Fibroblast of the aortic adventitia (primary cell): Measurements from ENCODE around the gene RASGRF2. TPM values are rescaled to one million over a fixed set of nuclear protein-coding genes. Genes with fewer than 3 reads are reported as not detected.

Experiments used
- DNase-seq: peaks from one replicate; pipeline ENCODE4 v3.0.0-alpha.2; 2010; ENCODE audit warnings: low read depth
- H3K4me3 ChIP-seq: 2 replicates; pipeline ENCODE4 v1.5.1; 2011; ENCODE audit warnings: low read depth, mild to moderate bottlenecking, control low read depth, low read length, moderate library complexity
- total RNA-seq: library from RNA; depleted of rRNA; stranded (reverse); fragments of >200 nt; gene quantifications from 2 replicates; pipeline ENCODE4 v1.2.3, GENCODE V29; 2012; ENCODE audit warnings: low replicate concordance
- TF ChIP-seq, protein P1 (sequence below): IDR thresholded peaks from 2 replicates; pipeline ENCODE4 v1.5.1; 2011; ENCODE audit warnings: mild to moderate bottlenecking, low read length, control low read depth, inconsistent platforms; ENCODE audit not compliant: insufficient read depth

The RASGRF2 gene
- total RNA-seq, 1 donor: 3.3 TPM

DNA sequence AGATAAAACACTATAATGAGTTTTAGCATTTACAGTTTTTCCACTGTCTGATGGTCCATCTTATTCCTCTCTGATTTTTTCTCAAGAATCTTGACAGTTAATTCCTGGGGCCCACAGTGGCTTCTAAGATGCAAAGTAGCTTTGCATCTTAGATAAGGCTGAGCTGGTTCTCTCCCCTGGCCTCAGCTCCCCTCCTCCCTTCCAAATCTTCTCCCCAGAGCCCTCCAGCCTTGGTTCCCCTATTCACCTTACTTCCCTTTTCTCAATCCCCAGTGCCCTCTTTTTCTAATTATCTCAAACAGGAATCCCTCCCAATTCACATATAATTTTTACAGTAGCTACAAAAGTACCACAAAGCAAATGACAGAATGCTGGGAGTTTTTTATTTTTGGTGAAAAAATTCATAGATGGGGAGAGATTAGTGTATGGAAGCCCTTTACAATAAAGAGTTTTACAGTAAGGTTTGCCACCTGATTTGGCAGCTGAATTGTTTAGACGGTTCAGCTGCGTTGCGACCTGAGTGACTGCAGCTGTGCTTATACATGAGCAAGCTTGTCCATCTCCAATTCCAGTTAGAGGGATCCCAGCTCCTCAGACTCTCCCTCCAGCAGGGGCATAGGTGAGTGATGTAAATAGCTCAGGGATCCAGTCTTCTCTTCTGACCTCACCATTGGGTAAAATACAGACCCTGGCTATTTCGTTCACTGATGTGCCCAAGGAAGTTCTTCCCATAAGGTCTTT, 221.6 kb downstream of the RASGRF2 start:
- TF ChIP-seq, protein P1, sequence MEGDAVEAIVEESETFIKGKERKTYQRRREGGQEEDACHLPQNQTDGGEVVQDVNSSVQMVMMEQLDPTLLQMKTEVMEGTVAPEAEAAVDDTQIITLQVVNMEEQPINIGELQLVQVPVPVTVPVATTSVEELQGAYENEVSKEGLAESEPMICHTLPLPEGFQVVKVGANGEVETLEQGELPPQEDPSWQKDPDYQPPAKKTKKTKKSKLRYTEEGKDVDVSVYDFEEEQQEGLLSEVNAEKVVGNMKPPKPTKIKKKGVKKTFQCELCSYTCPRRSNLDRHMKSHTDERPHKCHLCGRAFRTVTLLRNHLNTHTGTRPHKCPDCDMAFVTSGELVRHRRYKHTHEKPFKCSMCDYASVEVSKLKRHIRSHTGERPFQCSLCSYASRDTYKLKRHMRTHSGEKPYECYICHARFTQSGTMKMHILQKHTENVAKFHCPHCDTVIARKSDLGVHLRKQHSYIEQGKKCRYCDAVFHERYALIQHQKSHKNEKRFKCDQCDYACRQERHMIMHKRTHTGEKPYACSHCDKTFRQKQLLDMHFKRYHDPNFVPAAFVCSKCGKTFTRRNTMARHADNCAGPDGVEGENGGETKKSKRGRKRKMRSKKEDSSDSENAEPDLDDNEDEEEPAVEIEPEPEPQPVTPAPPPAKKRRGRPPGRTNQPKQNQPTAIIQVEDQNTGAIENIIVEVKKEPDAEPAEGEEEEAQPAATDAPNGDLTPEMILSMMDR: no peak
- DNase-seq: no peak
- no peak overlapping the region for H3K4me3 ChIP-seq

- no peak for DNase-seq
- H3K4me3 ChIP-seq: no peak overlapping the region
- TF ChIP-seq, protein P1: no peak
Measured at GRCh38 chr5:81182396-81183390, 222.5 kb downstream of the RASGRF2 start.

DNA sequence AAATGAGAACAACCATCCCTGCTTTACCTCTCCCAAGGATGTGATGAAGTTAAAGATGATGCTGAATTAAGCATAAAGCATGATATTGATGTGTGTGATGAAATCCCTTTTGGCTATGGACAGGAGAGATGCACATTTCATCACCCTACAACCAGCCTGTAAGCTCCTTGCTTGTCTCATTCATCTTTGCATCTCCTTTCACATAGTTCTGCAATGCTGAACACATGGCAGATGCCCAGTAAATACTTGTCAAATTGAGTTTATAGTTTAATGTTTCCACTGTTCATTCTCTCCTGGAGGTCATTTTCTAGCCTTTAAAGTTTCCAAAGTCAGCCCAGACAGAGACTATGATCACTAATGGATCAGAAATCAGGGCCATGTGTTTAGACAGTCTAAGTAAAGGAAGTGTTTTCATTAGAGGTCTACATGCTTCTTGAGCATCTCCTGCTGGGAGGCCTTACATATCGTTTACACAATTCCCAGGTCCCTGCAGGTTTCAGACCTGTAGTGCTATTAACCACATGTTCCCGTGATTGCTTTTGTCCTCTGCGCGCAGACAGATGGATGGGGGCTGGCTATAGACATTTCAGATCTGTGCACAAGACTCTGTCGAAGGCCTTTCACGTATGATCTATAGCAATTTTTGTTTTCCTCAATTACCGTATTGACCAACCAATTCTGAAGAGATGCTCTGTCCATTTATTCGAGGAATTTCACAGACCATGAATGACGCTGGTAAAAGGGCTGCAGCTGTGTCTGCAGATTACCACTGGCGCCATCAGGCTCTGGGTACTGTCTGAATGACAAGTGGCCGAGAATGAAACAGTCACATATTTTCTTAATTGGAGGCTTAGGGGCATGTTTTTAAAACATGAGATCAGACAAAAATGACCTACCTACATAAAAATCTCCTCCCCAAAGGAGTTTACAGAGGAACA, 223.9 kb downstream of the RASGRF2 start:
- TF ChIP-seq, protein P1: no peak
- DNase-seq: no peak
- H3K4me3 ChIP-seq: no peak overlapping the region

DNA sequence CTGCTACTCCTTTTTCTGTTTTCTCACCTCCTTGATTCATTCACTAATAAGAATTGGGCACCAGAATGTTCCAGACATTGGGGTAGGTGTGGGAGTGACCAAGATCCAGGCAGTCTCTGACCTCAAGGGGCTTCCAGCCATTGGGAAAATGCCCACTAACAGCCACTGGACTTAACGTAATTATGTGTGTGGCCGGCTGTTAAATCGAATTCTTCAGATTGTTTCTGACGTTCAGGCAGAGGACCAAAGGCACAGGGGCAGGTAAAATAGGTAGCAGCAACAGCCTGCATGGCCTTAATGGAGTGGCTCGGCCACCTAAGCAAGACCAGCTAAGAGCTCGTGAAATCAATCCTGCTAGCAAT, 224.6 kb downstream of the RASGRF2 start:
- DNase-seq: no peak
- no peak overlapping the region for H3K4me3 ChIP-seq
- TF ChIP-seq, protein P1: no peak

GRCh38 chr5:81187885-81188284, 227.7 kb downstream of the RASGRF2 start:
- no peak overlapping the region for H3K4me3 ChIP-seq
- no peak for DNase-seq
- TF ChIP-seq, protein P1: no peak

GRCh38 chr5:81188962-81189361, 228.8 kb downstream of the RASGRF2 start:
- no peak overlapping the region for H3K4me3 ChIP-seq
- TF ChIP-seq, protein P1: no peak
- DNase-seq: no peak
